DMS79 (cell line): ENCODE results near the gene PTPRK.
"Not testable (repeated sequence)": the region's sequence is repeated elsewhere in the genome, so short reads cannot be mapped to it uniquely, and the experiment has no call there.

ENCODE experiments used
- DNase-seq: peaks from one replicate; lab custom pipeline; 2025; lab: John Stamatoyannopoulos, UW

The PTPRK gene

GRCh38 chr6:128005009-128005408, 515.4 kb downstream of the PTPRK start:
- DNase-seq: no peak

GRCh38 chr6:128000363-128000762, 520.0 kb downstream of the PTPRK start:
- DNase-seq: no peak

GRCh38 chr6:127998985-127999384, 521.4 kb downstream of the PTPRK start:
- DNase-seq: no peak

GRCh38 chr6:127997496-127998164, 522.8 kb downstream of the PTPRK start:
- no peak for DNase-seq

- DNase-seq: no peak
These were observed 523.5 kb downstream of the PTPRK start for GRCh38 chr6:127996925-127997324.

- DNase-seq: no peak
These were observed 528.3 kb downstream of the PTPRK start for GRCh38 chr6:127992144-127992543.

- no peak for DNase-seq
These were observed 530.3 kb downstream of the PTPRK start for GRCh38 chr6:127990074-127990473.

GRCh38 chr6:127980996-127981395, 539.4 kb downstream of the PTPRK start:
- no peak for DNase-seq

- not testable (repeated sequence) for DNase-seq
These were observed 542.2 kb downstream of the PTPRK start for GRCh38 chr6:127978185-127978584.

GRCh38 chr6:127976796-127977195, 543.6 kb downstream of the PTPRK start:
- DNase-seq: no peak

GRCh38 chr6:127976111-127976510, 544.3 kb downstream of the PTPRK start:
- DNase-seq: no peak

- DNase-seq: no peak
These were observed 547.6 kb downstream of the PTPRK start for GRCh38 chr6:127972815-127973214.

GRCh38 chr6:127971945-127972391, 548.4 kb downstream of the PTPRK start:
- no peak for DNase-seq

GRCh38 chr6:127971386-127971785, 549.0 kb downstream of the PTPRK start:
- DNase-seq: no peak

- no peak for DNase-seq
These were observed 550.7 kb downstream of the PTPRK start for GRCh38 chr6:127969701-127970100.

- DNase-seq: no peak
These were observed 552.0 kb downstream of the PTPRK start for GRCh38 chr6:127968394-127968793.

GRCh38 chr6:127967708-127968107, 552.7 kb downstream of the PTPRK start:
- DNase-seq: no peak

- no peak for DNase-seq
These were observed 553.8 kb downstream of the PTPRK start for GRCh38 chr6:127966616-127967015.

- no peak for DNase-seq
These were observed 556.9 kb downstream of the PTPRK start for GRCh38 chr6:127963495-127963894.

- no peak for DNase-seq
These were observed 560.5 kb downstream of the PTPRK start for GRCh38 chr6:127959869-127960268.

- no peak for DNase-seq
These were observed 563.4 kb downstream of the PTPRK start for GRCh38 chr6:127956956-127957355.

GRCh38 chr6:127956260-127956888, 564.0 kb downstream of the PTPRK start:
- DNase-seq: no peak

- DNase-seq: no peak
These were observed 566.3 kb downstream of the PTPRK start for GRCh38 chr6:127954082-127954481.

GRCh38 chr6:127952831-127953230, 567.6 kb downstream of the PTPRK start:
- DNase-seq: no peak
